DOHH2 (cell line): ENCODE data around the gene SPTBN1.

Experiments used
- CTCF ChIP-seq: fragments of 200-600 bp; sonication (generic); IDR thresholded peaks from one replicate; pipeline ENCODE4 v1.5.1; 2014; ENCODE audit warnings: antibody characterized with exemption, mild to moderate bottlenecking, low read depth, low read length; ENCODE audit not compliant: poor library complexity, severe bottlenecking
- EZH2phosphoT487 ChIP-seq: fragments of 200-600 bp; sonication (generic); IDR thresholded peaks from 2 replicates; pipeline ENCODE4 v1.6.1; 2017; ENCODE audit warnings: borderline replicate concordance, mild to moderate bottlenecking, antibody characterized with exemption, low read length, moderate library complexity, mixed read lengths

GRCh38 chr2:54634021-54634420, 177.9 kb downstream of the SPTBN1 start:
- TF ChIP-seq CTCF (no peak), EZH2phosphoT487 (no peak)
